ENCODE measurements around the gene EFCAB14.

EFCAB14 gene

GRCh38 chr1:46639547-46639946, 79.4 kb downstream of the EFCAB14 start:
- no peak overlapping the region for H3K4me3 ChIP-seq (ENCODE audit: low read length)
- peaks cover 16% of the 10 kb centered on the region for H3K4me1 ChIP-seq (ENCODE audit: control insufficient read depth, insufficient read depth, low read length)
- H3K27ac ChIP-seq (ENCODE audit: low read depth, low read length), result no peak overlapping the region

GRCh38 chr1:46638921-46639320, 80.0 kb downstream of the EFCAB14 start:
- Histone ChIP-seq H3K4me1 (ENCODE audit: control insufficient read depth, insufficient read depth, low read length) (peaks cover 16% of the 10 kb centered on the region), H3K27me3 (ENCODE audit: control insufficient read depth, insufficient read depth, low read length) (no peaks in the 10 kb centered on the region), H3K9ac (ENCODE audit: low read length) (no peak overlapping the region), H3K4me3 (ENCODE audit: low read length) (no peak overlapping the region), H3K27ac (ENCODE audit: low read depth, low read length) (no peak overlapping the region), H3K36me3 (ENCODE audit: control insufficient read depth, insufficient read depth, low read length) (peaks cover 8% of the 10 kb centered on the region)

More at GRCh38 chr1:46639547-46639946, 79.4 kb downstream of the EFCAB14 start:
- no peaks in the 10 kb centered on the region for H3K27me3 ChIP-seq (ENCODE audit: control insufficient read depth, insufficient read depth, low read length)
- peaks cover 8% of the 10 kb centered on the region for H3K36me3 ChIP-seq (ENCODE audit: control insufficient read depth, insufficient read depth, low read length)
- no peak overlapping the region for H3K9ac ChIP-seq (ENCODE audit: low read length)

GRCh38 chr1:46637444-46638083, 81.3 kb downstream of the EFCAB14 start:
- no peaks in the 10 kb centered on the region for H3K27me3 ChIP-seq (ENCODE audit: control insufficient read depth, insufficient read depth, low read length)
- H3K36me3 ChIP-seq (ENCODE audit: control insufficient read depth, insufficient read depth, low read length), result peaks cover 8% of the 10 kb centered on the region
- H3K4me3 ChIP-seq (ENCODE audit: low read length), result no peak overlapping the region
- H3K4me1 ChIP-seq (ENCODE audit: control insufficient read depth, insufficient read depth, low read length), result peaks cover 8% of the 10 kb centered on the region
- H3K9ac ChIP-seq (ENCODE audit: low read length), result no peak overlapping the region
- H3K27ac ChIP-seq (ENCODE audit: low read depth, low read length), result no peak overlapping the region

GRCh38 chr1:46635205-46635604, 83.7 kb downstream of the EFCAB14 start:
- Histone ChIP-seq H3K27ac (ENCODE audit: low read depth, low read length) (no peak overlapping the region), H3K27me3 (ENCODE audit: control insufficient read depth, insufficient read depth, low read length) (no peaks in the 10 kb centered on the region), H3K9ac (ENCODE audit: low read length) (no peak overlapping the region), H3K4me1 (ENCODE audit: control insufficient read depth, insufficient read depth, low read length) (peaks cover 4% of the 10 kb centered on the region), H3K4me3 (ENCODE audit: low read length) (no peak overlapping the region), H3K36me3 (ENCODE audit: control insufficient read depth, insufficient read depth, low read length) (peaks cover 11% of the 10 kb centered on the region)

- no peaks in the 10 kb centered on the region for H3K4me1 ChIP-seq (ENCODE audit: control insufficient read depth, insufficient read depth, low read length)
- H3K27me3 ChIP-seq (ENCODE audit: control insufficient read depth, insufficient read depth, low read length), result no peaks in the 10 kb centered on the region
- H3K4me3 ChIP-seq (ENCODE audit: low read length), result no peak overlapping the region
- H3K36me3 ChIP-seq (ENCODE audit: control insufficient read depth, insufficient read depth, low read length), result peaks cover 13% of the 10 kb centered on the region
- H3K9ac ChIP-seq (ENCODE audit: low read length), result no peak overlapping the region
- no peak overlapping the region for H3K27ac ChIP-seq (ENCODE audit: low read depth, low read length)
Measured at GRCh38 chr1:46630719-46631118, 88.2 kb downstream of the EFCAB14 start.

Measured in rectal smooth muscle tissue (tissue), 1 donor.